NCI-H1048 (cell line): Measurements from ENCODE around the gene CFAP77.

ENCODE experiments used
- DNase-seq: peaks from one replicate; lab custom pipeline; 2025; lab: John Stamatoyannopoulos, UW

Gene CFAP77

GRCh38 chr9:132597073-132597775 is 187.2 kb downstream of the CFAP77 start:
- no peak for DNase-seq

GRCh38 chr9:132600326-132600984 is 190.4 kb downstream of the CFAP77 start:
- DNase-seq: no peak

GRCh38 chr9:132602207-132602606 is 192.2 kb downstream of the CFAP77 start:
- no peak for DNase-seq

GRCh38 chr9:132605387-132605786 is 195.4 kb downstream of the CFAP77 start:
- no peak for DNase-seq

GRCh38 chr9:132606066-132606465 is 196.1 kb downstream of the CFAP77 start:
- DNase-seq: no peak

- DNase-seq: no peak
These were observed 199.2 kb downstream of the CFAP77 start for GRCh38 chr9:132609184-132609583.

- no peak for DNase-seq
These were observed 199.8 kb downstream of the CFAP77 start for GRCh38 chr9:132609829-132610228.

GRCh38 chr9:132610661-132611060 is 200.7 kb downstream of the CFAP77 start:
- DNase-seq: no peak

- DNase-seq: no peak
These were observed 204.3 kb downstream of the CFAP77 start for GRCh38 chr9:132614324-132614723.

GRCh38 chr9:132615774-132616173 is 205.8 kb downstream of the CFAP77 start:
- DNase-seq: no peak

- no peak for DNase-seq
These were observed 206.7 kb downstream of the CFAP77 start for GRCh38 chr9:132616725-132617124.

- no peak for DNase-seq
These were observed 212.1 kb downstream of the CFAP77 start for GRCh38 chr9:132622159-132622558.
